NK-92 treated with Interleukin-12 subunit alpha and Interleukin-12 subunit beta, amount 100 ng/mL, for 24 hours (cell line): Measurements from ENCODE around the gene FHAD1.

Experiments
- DNase-seq: peaks from one replicate; lab custom pipeline; 2025; lab: John Stamatoyannopoulos, UW

The FHAD1 gene

GRCh38 chr1:15345705-15346345 is 98.8 kb downstream of the FHAD1 start:
- no peak for DNase-seq

GRCh38 chr1:15346346-15347030 is 99.5 kb downstream of the FHAD1 start:
- DNase-seq, result no peak

- no peak for DNase-seq
These were observed 100.2 kb downstream of the FHAD1 start for GRCh38 chr1:15347182-15347581.

- DNase-seq, result no peak
These were observed 101.6 kb downstream of the FHAD1 start for GRCh38 chr1:15348648-15349047.

GRCh38 chr1:15349133-15349532 is 102.1 kb downstream of the FHAD1 start:
- no peak for DNase-seq

GRCh38 chr1:15350151-15350550 is 103.1 kb downstream of the FHAD1 start:
- no peak for DNase-seq

GRCh38 chr1:15350551-15351200 is 103.7 kb downstream of the FHAD1 start:
- no peak for DNase-seq

- DNase-seq, result no peak
These were observed 104.3 kb downstream of the FHAD1 start for GRCh38 chr1:15351310-15351709.

- DNase-seq, result peak; percentile 63
These were observed 105.3 kb downstream of the FHAD1 start for GRCh38 chr1:15352128-15352957.

GRCh38 chr1:15353839-15354579 is 107.0 kb downstream of the FHAD1 start:
- DNase-seq, result no peak

GRCh38 chr1:15354580-15354965 is 107.5 kb downstream of the FHAD1 start:
- DNase-seq, result no peak

- no peak for DNase-seq
These were observed 109.1 kb downstream of the FHAD1 start for GRCh38 chr1:15355968-15356625.

GRCh38 chr1:15357612-15358207 is 110.7 kb downstream of the FHAD1 start:
- no peak for DNase-seq

GRCh38 chr1:15358565-15359133 is 111.6 kb downstream of the FHAD1 start:
- no peak for DNase-seq

- no peak for DNase-seq
These were observed 113.7 kb downstream of the FHAD1 start for GRCh38 chr1:15360700-15361099.

GRCh38 chr1:15362096-15362736 is 115.2 kb downstream of the FHAD1 start:
- DNase-seq, result no peak

GRCh38 chr1:15362737-15363128 is 115.7 kb downstream of the FHAD1 start:
- DNase-seq, result no peak

GRCh38 chr1:15364740-15365139 is 117.7 kb downstream of the FHAD1 start:
- DNase-seq, result no peak

GRCh38 chr1:15368888-15369287 is 121.9 kb downstream of the FHAD1 start:
- no peak for DNase-seq

- no peak for DNase-seq
These were observed 123.2 kb downstream of the FHAD1 start for GRCh38 chr1:15370268-15370667.
